HepG2 (cell line): Measurements from ENCODE around the gene YTHDF1. TPM values are rescaled to one million over a fixed set of nuclear protein-coding genes. Genes with fewer than 3 reads are reported as not detected.

Experiments
- ATAC-seq: fragments of 200-7000 bp; cut with Tn5 transposase; 3 replicates; pipeline ENCODE4 v1.9.1; 2020; ENCODE audit warnings: mild to moderate bottlenecking, moderate library complexity
- BruUV-seq: library from RNA; stranded (reverse); fragments of 400-500 nt; replicated peaks from 2 replicates; lab custom pipeline; 2021; lab: Mats Ljungman, UMichigan
- CTCF ChIA-PET: fragments of 300-600 bp; formaldehyde crosslinking; extraction: SDS; loops from one replicate; lab custom pipeline; 2021; ENCODE audit warnings: low total read pairs, inconsistent platforms, low intra/inter-chr PET ratio; lab: Yijun Ruan, JAX
- POLR2A ChIA-PET: fragments of 350-600 bp; sonication (Branson Sonifier 250); formaldehyde crosslinking; loops from one replicate; lab custom pipeline; 2020; ENCODE audit warnings: antibody characterized with exemption, inconsistent platforms; lab: Yijun Ruan, JAX
- DNase-seq: peaks from one replicate; pipeline ENCODE4 v3.0.0-alpha.2; 2015; ENCODE audit warnings: low spot score
- FAIRE-seq: peaks from 3 replicates; lab custom pipeline; 2011; peaks lifted over from hg19 to GRCh38; lab: Jason Lieb, UNC
- H2AFZ ChIP-seq: one replicate; pipeline ENCODE4 v1.6.1; 2011; ENCODE audit warnings: low read length, inconsistent platforms
- H3K27ac ChIP-seq: fragments of 300-600 bp; 3 replicates; pipeline ENCODE4 v1.8.0; 2011; ENCODE audit warnings: mixed run types, mild to moderate bottlenecking, mixed read lengths, low read length, inconsistent platforms; ENCODE audit not compliant: insufficient read depth; ENCODE audit errors: extremely low read length
- H3K27me3 ChIP-seq, 2 experiments: fragments of 200-600 bp in 1 of 2; 2 replicates in 1 of 2; 3 replicates in 1 of 2; pipeline versions ENCODE4 v1.6.0 to v1.8.0; 2011; ENCODE audit warnings: low read length in 2 of 2, mild to moderate bottlenecking in 2 of 2, moderate library complexity in 2 of 2, inconsistent platforms in 1 of 2; ENCODE audit not compliant: insufficient read depth in 2 of 2, control insufficient read depth in 1 of 2
- H3K36me3 ChIP-seq, 2 experiments: fragments of 200-600 bp in 1 of 2; replicated peaks in 1 of 2; 2 replicates in 1 of 2; 3 replicates in 1 of 2; pipeline versions ENCODE4 v1.5.1 to v1.8.0; 2011; ENCODE audit warnings: low read length in 2 of 2, inconsistent platforms in 1 of 2; ENCODE audit not compliant: insufficient read depth in 2 of 2, control insufficient read depth in 1 of 2
- H3K4me1 ChIP-seq: 2 replicates; pipeline ENCODE4 v1.5.1; 2012; ENCODE audit warnings: low read length, inconsistent platforms; ENCODE audit not compliant: insufficient read depth
- H3K4me2 ChIP-seq: 2 replicates; pipeline ENCODE4 v1.6.0; 2011; ENCODE audit warnings: low read depth, low read length, inconsistent platforms
- H3K4me3 ChIP-seq, 3 experiments: fragments of 200-600 bp in 1 of 3; sonication (generic), shearing (Covaris generic) in 1 of 3; replicated peaks in 1 of 3; 2 replicates each; pipeline ENCODE4 v1.5.1; 2011 to 2016; ENCODE audit warnings: low read length in 3 of 3, inconsistent platforms in 2 of 3, low read depth in 2 of 3, mild to moderate bottlenecking in 2 of 3, control low read depth in 1 of 3, mixed read lengths in 1 of 3; ENCODE audit not compliant: insufficient read depth in 1 of 3
- H3K79me2 ChIP-seq: one replicate; pipeline ENCODE4 v1.6.1; 2011; ENCODE audit warnings: low read length, inconsistent platforms; ENCODE audit not compliant: insufficient read depth
- H3K9ac ChIP-seq: 2 replicates; pipeline ENCODE4 v1.6.0; 2011; ENCODE audit warnings: mild to moderate bottlenecking, low read depth, low read length, inconsistent platforms; ENCODE audit not compliant: insufficient read depth
- H3K9me3 ChIP-seq: 2 replicates; pipeline ENCODE4 v1.5.1; 2012; ENCODE audit warnings: mild to moderate bottlenecking, low read length
- H4K20me1 ChIP-seq: 2 replicates; pipeline ENCODE4 v1.6.0; 2011; ENCODE audit warnings: inconsistent platforms, mild to moderate bottlenecking, low read length, moderate library complexity; ENCODE audit not compliant: insufficient read depth
- ATF7 ChIP-seq, 2 experiments: fragments of 450-650 bp in 1 of 2; sonication (generic) in 1 of 2; formaldehyde crosslinking in 1 of 2; IDR thresholded peaks; 2 replicates each; pipeline versions ENCODE4 v1.4.0 to v1.6.1; 2016 to 2020; ENCODE audit warnings: antibody characterized with exemption in 1 of 2, mild to moderate bottlenecking in 1 of 2, missing genetic modification reagents in 1 of 2
- ETV6 ChIP-seq: sonication (generic); formaldehyde crosslinking; conservative IDR thresholded peaks from 2 replicates; pipeline ENCODE4 v1.4.0; 2020; ENCODE audit warnings: missing genetic modification reagents
- KMT2A ChIP-seq: sonication (generic); formaldehyde crosslinking; IDR thresholded peaks from 2 replicates; pipeline ENCODE4 v1.4.0; 2020; ENCODE audit warnings: missing genetic modification reagents
- MIXL1 ChIP-seq: IDR thresholded peaks from 2 replicates; pipeline ENCODE4 v1.6.1; 2016
- SMC3 ChIP-seq: IDR thresholded peaks from 2 replicates; pipeline ENCODE4 v1.6.1; 2011; ENCODE audit warnings: low read length, improper control_type of control experiment
- ZHX2 ChIP-seq, 2 experiments: sonication (generic) in 1 of 2; formaldehyde crosslinking in 1 of 2; IDR thresholded peaks; 2 replicates each; pipeline versions ENCODE4 v1.6.1 to v1.9.0; 2014 to 2022; ENCODE audit warnings: antibody characterized with exemption in 1 of 2, borderline replicate concordance in 1 of 2, inconsistent platforms in 1 of 2, low read depth in 1 of 2, missing genetic modification reagents in 1 of 2
- ZNF343 ChIP-seq: sonication (generic); formaldehyde crosslinking; IDR thresholded peaks from 2 replicates; pipeline ENCODE4 v1.4.0; 2020; ENCODE audit warnings: mild to moderate bottlenecking, missing genetic modification reagents
- ZNF672 ChIP-seq: sonication (generic); formaldehyde crosslinking; IDR thresholded peaks from 2 replicates; pipeline ENCODE4 v1.8.1; 2022; ENCODE audit warnings: missing genetic modification reagents
- ZNF678 ChIP-seq: sonication (generic); formaldehyde crosslinking; IDR thresholded peaks from 2 replicates; pipeline ENCODE4 v1.4.0; 2020; ENCODE audit warnings: mild to moderate bottlenecking, missing genetic modification reagents
- ZNF773 ChIP-seq: sonication (generic); formaldehyde crosslinking; IDR thresholded peaks from 2 replicates; pipeline ENCODE4 v1.4.0; 2020; ENCODE audit warnings: missing genetic modification reagents, borderline replicate concordance
- ZNF788 ChIP-seq: sonication (generic); formaldehyde crosslinking; IDR thresholded peaks from 2 replicates; pipeline ENCODE4 v1.5.0; 2020; ENCODE audit warnings: mild to moderate bottlenecking, missing genetic modification reagents, borderline replicate concordance
- ZNF790 ChIP-seq: sonication (generic); formaldehyde crosslinking; IDR thresholded peaks from 2 replicates; pipeline ENCODE4 v1.8.0; 2022; ENCODE audit warnings: missing genetic modification reagents, mild to moderate bottlenecking, borderline replicate concordance
- ZSCAN30 ChIP-seq: sonication (generic); formaldehyde crosslinking; IDR thresholded peaks from 2 replicates; pipeline ENCODE4 v1.5.0; 2020; ENCODE audit warnings: mild to moderate bottlenecking, missing genetic modification reagents
- WGBS: methylation state at CpG from one replicate; pipeline ENCODE4 v1.1.6; 2017; ENCODE audit warnings: low lambda C conversion rate; 5-methylcytosine and 5-hydroxymethylcytosine counted together
- in situ Hi-C: cut with HindIII; loops from 2 replicates; pipeline ENCODE4 v1.10.0; 2017; ENCODE audit warnings: low pct_unique_long_range_greater_than_20kb; ENCODE audit not compliant: extremely low pct_ligation_motif_present
- intact Hi-C: fragments of 100-400 bp; cut with micrococcal nuclease; formaldehyde crosslinking; loops from one replicate; pipeline ENCODE4 v1.10.0; 2022; ENCODE audit not compliant: unreplicated experiment
- polyA plus RNA-seq, 8 experiments: library from polyadenylated mRNA; depleted of rRNA in 3 of 8; stranded (reverse) in 7 of 8; unstranded in 1 of 8; fragments of >200 nt; fragmentation: Illumina TruSeq in 4 of 8; extraction: Trizol in 4 of 8; gene quantifications; 2 replicates each; pipeline versions ENCODE4 v1.2.1 to v1.2.3, GENCODE V29; 2011 to 2016; ENCODE audit warnings: low read depth in 4 of 8, missing spikeins in 1 of 8, mixed read lengths in 1 of 8; ENCODE audit not compliant: insufficient read depth in 1 of 8
- total RNA-seq, 5 experiments: library from RNA; depleted of rRNA; stranded (reverse); fragments of >200 nt; fragmentation: Illumina TruSeq; extraction: Trizol; gene quantifications; 2 replicates each; pipeline ENCODE4 v1.2.3, GENCODE V29; 2016; ENCODE audit warnings: low read depth in 1 of 5
- TF ChIP-seq, protein P1 (sequence below): IDR thresholded peaks from 2 replicates; pipeline ENCODE4 v1.6.1; 2016; ENCODE audit warnings: low read depth, control low read depth
- TF ChIP-seq, protein P2 (sequence below): sonication (generic); formaldehyde crosslinking; conservative IDR thresholded peaks from 2 replicates; pipeline ENCODE4 v1.8.0; 2022; ENCODE audit warnings: low read depth, missing genetic modification reagents

The YTHDF1 gene
- total and polyA plus RNA-seq, 2 of the 13 experiments (the other 11 are each of a cell fraction or from before 2014, with no cell fraction given): 34.5 to 37.7 TPM

DNA sequence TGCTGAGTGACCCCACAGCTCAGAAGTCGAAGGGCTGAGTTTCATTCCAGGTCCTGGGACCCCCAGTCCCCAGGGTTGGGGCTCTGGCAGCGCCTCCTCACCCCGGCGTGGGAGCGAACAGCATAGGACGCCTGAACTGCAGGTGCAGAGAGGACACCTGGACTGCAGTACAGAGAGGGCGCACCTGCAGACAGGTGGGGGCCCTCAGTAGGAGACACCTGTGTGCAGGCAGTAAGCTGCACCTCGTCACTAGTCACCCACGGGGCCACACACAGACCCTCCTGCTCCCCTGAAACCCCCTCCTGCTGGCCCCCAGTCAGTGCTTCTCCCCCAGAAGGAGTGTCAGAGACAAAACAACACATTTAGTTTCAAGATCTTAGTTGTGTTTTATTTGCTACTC lies 46.9 kb upstream of the YTHDF1 start:
- WGBS: 54% methylated on average over 9 of the region's 9 CpGs
- Histone ChIP-seq H3K9me3 (no peaks in the 10 kb centered on the region), H3K4me1 (peaks cover 41% of the 10 kb centered on the region), H3K27me3 (peaks cover 26 to 72% of the 10 kb centered on the region in 2 experiments), H3K36me3 (no peaks in the 10 kb centered on the region), H2AFZ (no peak overlapping the region), H3K27ac (no peak overlapping the region), H3K4me3 (no peak overlapping the region), H4K20me1 (no peaks in the 10 kb centered on the region; the same call in 1 of the 2 replicates), H3K9ac (no peak overlapping the region), H3K4me2 (no peak overlapping the region), H3K79me2 (no peaks in the 10 kb centered on the region)
- no TSS peak for BruUV-seq
- intact Hi-C loops (no loop called here), in situ Hi-C loops (no loop called here)
- ChIA-PET CTCF (no interaction called here), POLR2A (no interaction called here)
- DNase-seq: no peak
- no peak for ATAC-seq
- FAIRE-seq: no peak
- TF ChIP-seq ATF7 (IDR thresholded peaks at IDR 0.05) (no peak), ATF7 (CRISPR knock-in tag; IDR thresholded peaks at IDR 0.05) (no peak), ZSCAN30 (CRISPR knock-in tag) (no peak), ETV6 (no peak), MIXL1 (CRISPR knock-in tag) (no peak), SMC3 (no peak), ZHX2 (IDR thresholded peaks at IDR 0.05; ENCODE audit: low read depth) (no peak), ZHX2 (CRISPR knock-in tag; IDR thresholded peaks at IDR 0.05; ENCODE audit: borderline replicate concordance) (no peak), ZNF343 (CRISPR knock-in tag) (no peak), ZNF678 (CRISPR knock-in tag) (no peak), ZNF773 (no peak), ZNF788 (CRISPR knock-in tag) (no peak), ZNF790 (no peak), ZNF672 (no peak), KMT2A (CRISPR knock-in tag) (no peak)
- TF ChIP-seq, protein P1, sequence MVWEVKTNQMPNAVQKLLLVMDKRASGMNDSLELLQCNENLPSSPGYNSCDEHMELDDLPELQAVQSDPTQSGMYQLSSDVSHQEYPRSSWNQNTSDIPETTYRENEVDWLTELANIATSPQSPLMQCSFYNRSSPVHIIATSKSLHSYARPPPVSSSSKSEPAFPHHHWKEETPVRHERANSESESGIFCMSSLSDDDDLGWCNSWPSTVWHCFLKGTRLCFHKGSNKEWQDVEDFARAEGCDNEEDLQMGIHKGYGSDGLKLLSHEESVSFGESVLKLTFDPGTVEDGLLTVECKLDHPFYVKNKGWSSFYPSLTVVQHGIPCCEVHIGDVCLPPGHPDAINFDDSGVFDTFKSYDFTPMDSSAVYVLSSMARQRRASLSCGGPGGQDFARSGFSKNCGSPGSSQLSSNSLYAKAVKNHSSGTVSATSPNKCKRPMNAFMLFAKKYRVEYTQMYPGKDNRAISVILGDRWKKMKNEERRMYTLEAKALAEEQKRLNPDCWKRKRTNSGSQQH: no peak
- TF ChIP-seq, protein P2, sequence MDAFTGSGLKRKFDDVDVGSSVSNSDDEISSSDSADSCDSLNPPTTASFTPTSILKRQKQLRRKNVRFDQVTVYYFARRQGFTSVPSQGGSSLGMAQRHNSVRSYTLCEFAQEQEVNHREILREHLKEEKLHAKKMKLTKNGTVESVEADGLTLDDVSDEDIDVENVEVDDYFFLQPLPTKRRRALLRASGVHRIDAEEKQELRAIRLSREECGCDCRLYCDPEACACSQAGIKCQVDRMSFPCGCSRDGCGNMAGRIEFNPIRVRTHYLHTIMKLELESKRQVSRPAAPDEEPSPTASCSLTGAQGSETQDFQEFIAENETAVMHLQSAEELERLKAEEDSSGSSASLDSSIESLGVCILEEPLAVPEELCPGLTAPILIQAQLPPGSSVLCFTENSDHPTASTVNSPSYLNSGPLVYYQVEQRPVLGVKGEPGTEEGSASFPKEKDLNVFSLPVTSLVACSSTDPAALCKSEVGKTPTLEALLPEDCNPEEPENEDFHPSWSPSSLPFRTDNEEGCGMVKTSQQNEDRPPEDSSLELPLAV: no peak
